HepG2 (cell line): Measurements from ENCODE around the gene AHSG. TPM values are rescaled to one million over a fixed set of nuclear protein-coding genes. Genes with fewer than 3 reads are reported as not detected.

Experiments
- ATAC-seq: fragments of 200-7000 bp; cut with Tn5 transposase; 3 replicates; pipeline ENCODE4 v1.9.1; 2020; ENCODE audit warnings: mild to moderate bottlenecking, moderate library complexity
- BruUV-seq: library from RNA; stranded (reverse); fragments of 400-500 nt; replicated peaks from 2 replicates; lab custom pipeline; 2021; lab: Mats Ljungman, UMichigan
- CTCF ChIA-PET: fragments of 300-600 bp; formaldehyde crosslinking; extraction: SDS; loops from one replicate; lab custom pipeline; 2021; ENCODE audit warnings: low total read pairs, inconsistent platforms, low intra/inter-chr PET ratio; lab: Yijun Ruan, JAX
- POLR2A ChIA-PET: fragments of 350-600 bp; sonication (Branson Sonifier 250); formaldehyde crosslinking; loops from one replicate; lab custom pipeline; 2020; ENCODE audit warnings: antibody characterized with exemption, inconsistent platforms; lab: Yijun Ruan, JAX
- DNase-seq: peaks from one replicate; pipeline ENCODE4 v3.0.0-alpha.2; 2015; ENCODE audit warnings: low spot score
- FAIRE-seq: peaks from 3 replicates; lab custom pipeline; 2011; peaks lifted over from hg19 to GRCh38; lab: Jason Lieb, UNC
- H2AFZ ChIP-seq: one replicate; pipeline ENCODE4 v1.6.1; 2011; ENCODE audit warnings: low read length, inconsistent platforms
- H3K27ac ChIP-seq: fragments of 300-600 bp; 3 replicates; pipeline ENCODE4 v1.8.0; 2011; ENCODE audit warnings: mixed run types, mild to moderate bottlenecking, mixed read lengths, low read length, inconsistent platforms; ENCODE audit not compliant: insufficient read depth; ENCODE audit errors: extremely low read length
- H3K27me3 ChIP-seq, 2 experiments: fragments of 200-600 bp in 1 of 2; 2 replicates in 1 of 2; 3 replicates in 1 of 2; pipeline versions ENCODE4 v1.6.0 to v1.8.0; 2011; ENCODE audit warnings: low read length in 2 of 2, mild to moderate bottlenecking in 2 of 2, moderate library complexity in 2 of 2, inconsistent platforms in 1 of 2; ENCODE audit not compliant: insufficient read depth in 2 of 2, control insufficient read depth in 1 of 2
- H3K36me3 ChIP-seq, 2 experiments: fragments of 200-600 bp in 1 of 2; replicated peaks in 1 of 2; 2 replicates in 1 of 2; 3 replicates in 1 of 2; pipeline versions ENCODE4 v1.5.1 to v1.8.0; 2011; ENCODE audit warnings: low read length in 2 of 2, inconsistent platforms in 1 of 2; ENCODE audit not compliant: insufficient read depth in 2 of 2, control insufficient read depth in 1 of 2
- H3K4me1 ChIP-seq: 2 replicates; pipeline ENCODE4 v1.5.1; 2012; ENCODE audit warnings: low read length, inconsistent platforms; ENCODE audit not compliant: insufficient read depth
- H3K4me2 ChIP-seq: 2 replicates; pipeline ENCODE4 v1.6.0; 2011; ENCODE audit warnings: low read depth, low read length, inconsistent platforms
- H3K4me3 ChIP-seq, 3 experiments: fragments of 200-600 bp in 1 of 3; sonication (generic), shearing (Covaris generic) in 1 of 3; replicated peaks in 1 of 3; 2 replicates each; pipeline ENCODE4 v1.5.1; 2011 to 2016; ENCODE audit warnings: low read length in 3 of 3, inconsistent platforms in 2 of 3, low read depth in 2 of 3, mild to moderate bottlenecking in 2 of 3, control low read depth in 1 of 3, mixed read lengths in 1 of 3; ENCODE audit not compliant: insufficient read depth in 1 of 3
- H3K79me2 ChIP-seq: one replicate; pipeline ENCODE4 v1.6.1; 2011; ENCODE audit warnings: low read length, inconsistent platforms; ENCODE audit not compliant: insufficient read depth
- H3K9ac ChIP-seq: 2 replicates; pipeline ENCODE4 v1.6.0; 2011; ENCODE audit warnings: mild to moderate bottlenecking, low read depth, low read length, inconsistent platforms; ENCODE audit not compliant: insufficient read depth
- H3K9me3 ChIP-seq: 2 replicates; pipeline ENCODE4 v1.5.1; 2012; ENCODE audit warnings: mild to moderate bottlenecking, low read length
- H4K20me1 ChIP-seq: 2 replicates; pipeline ENCODE4 v1.6.0; 2011; ENCODE audit warnings: inconsistent platforms, mild to moderate bottlenecking, low read length, moderate library complexity; ENCODE audit not compliant: insufficient read depth
- ETV5 ChIP-seq: IDR thresholded peaks from 2 replicates; pipeline ENCODE4 v1.6.1; 2018; ENCODE audit warnings: missing biosample characterization, missing genetic modification reagents, inconsistent platforms, borderline replicate concordance
- HOXA3 ChIP-seq: sonication (generic); formaldehyde crosslinking; IDR thresholded peaks from 2 replicates; pipeline ENCODE4 v1.5.0; 2020; ENCODE audit warnings: missing genetic modification reagents
- KDM4B ChIP-seq: sonication (generic); formaldehyde crosslinking; IDR thresholded peaks from 2 replicates; pipeline ENCODE4 v1.4.0; 2020; ENCODE audit warnings: missing genetic modification reagents
- KLF16 ChIP-seq, 2 experiments: sonication (generic) in 1 of 2; formaldehyde crosslinking in 1 of 2; IDR thresholded peaks; 2 replicates each; pipeline versions ENCODE4 v1.6.1 to v1.8.0; 2016 to 2023; ENCODE audit warnings: missing genetic modification reagents in 2 of 2, missing compliant biosample characterization in 1 of 2
- MED1 ChIP-seq: sonication (generic); formaldehyde crosslinking; IDR thresholded peaks from 2 replicates; pipeline ENCODE4 v1.4.0; 2020; ENCODE audit warnings: missing genetic modification reagents
- PRPF4 ChIP-seq: fragments of 200-400 bp; formaldehyde crosslinking; IDR thresholded peaks from 2 replicates; pipeline ENCODE4 v1.6.1; 2016; ENCODE audit warnings: low read length, low read depth; ENCODE audit not compliant: poor library complexity, severe bottlenecking
- SPEN ChIP-seq: sonication (generic); formaldehyde crosslinking; IDR thresholded peaks from 2 replicates; pipeline ENCODE4 v1.5.1; 2020; ENCODE audit warnings: low read depth, mild to moderate bottlenecking, missing genetic modification reagents
- TMF1 ChIP-seq: sonication (generic); formaldehyde crosslinking; IDR thresholded peaks from 2 replicates; pipeline ENCODE4 v1.8.1; 2022; ENCODE audit warnings: low read depth, missing genetic modification reagents
- TOPORS ChIP-seq: sonication (generic); formaldehyde crosslinking; IDR thresholded peaks from 2 replicates; pipeline ENCODE4 v1.8.0; 2023; ENCODE audit warnings: mild to moderate bottlenecking, missing genetic modification reagents
- ZBTB42 ChIP-seq: sonication (generic); formaldehyde crosslinking; IDR thresholded peaks from 2 replicates; pipeline ENCODE4 v1.5.0; 2020; ENCODE audit warnings: mild to moderate bottlenecking, missing genetic modification reagents
- ZMYM3 ChIP-seq: sonication (generic); formaldehyde crosslinking; IDR thresholded peaks from 2 replicates; pipeline ENCODE4 v1.5.1; 2020; ENCODE audit warnings: mild to moderate bottlenecking, missing genetic modification reagents
- ZNF44 ChIP-seq: sonication (generic); formaldehyde crosslinking; IDR thresholded peaks from 2 replicates; pipeline ENCODE4 v1.5.1; 2020; ENCODE audit warnings: mild to moderate bottlenecking, missing genetic modification reagents
- ZNF850 ChIP-seq: sonication (generic); formaldehyde crosslinking; conservative IDR thresholded peaks from 2 replicates; pipeline ENCODE4 v1.9.0; 2021; ENCODE audit warnings: mild to moderate bottlenecking, missing genetic modification reagents
- ZNF883 ChIP-seq: sonication (generic); formaldehyde crosslinking; IDR thresholded peaks from 2 replicates; pipeline ENCODE4 v1.5.1; 2020; ENCODE audit warnings: mild to moderate bottlenecking, missing genetic modification reagents; ENCODE audit errors: not compliant biosample characterization
- ZSCAN21 ChIP-seq: sonication (generic); formaldehyde crosslinking; IDR thresholded peaks from 2 replicates; pipeline ENCODE4 v1.8.0; 2022; ENCODE audit warnings: mild to moderate bottlenecking, missing genetic modification reagents, moderate library complexity, borderline replicate concordance
- in situ Hi-C: cut with HindIII; loops from 2 replicates; pipeline ENCODE4 v1.10.0; 2017; ENCODE audit warnings: low pct_unique_long_range_greater_than_20kb; ENCODE audit not compliant: extremely low pct_ligation_motif_present
- intact Hi-C: fragments of 100-400 bp; cut with micrococcal nuclease; formaldehyde crosslinking; loops from one replicate; pipeline ENCODE4 v1.10.0; 2022; ENCODE audit not compliant: unreplicated experiment
- polyA plus RNA-seq, 8 experiments: library from polyadenylated mRNA; depleted of rRNA in 3 of 8; stranded (reverse) in 7 of 8; unstranded in 1 of 8; fragments of >200 nt; fragmentation: Illumina TruSeq in 4 of 8; extraction: Trizol in 4 of 8; gene quantifications; 2 replicates each; pipeline versions ENCODE4 v1.2.1 to v1.2.3, GENCODE V29; 2011 to 2016; ENCODE audit warnings: low read depth in 4 of 8, missing spikeins in 1 of 8, mixed read lengths in 1 of 8; ENCODE audit not compliant: insufficient read depth in 1 of 8
- total RNA-seq, 5 experiments: library from RNA; depleted of rRNA; stranded (reverse); fragments of >200 nt; fragmentation: Illumina TruSeq; extraction: Trizol; gene quantifications; 2 replicates each; pipeline ENCODE4 v1.2.3, GENCODE V29; 2016; ENCODE audit warnings: low read depth in 1 of 5
- TF ChIP-seq, protein P1 (sequence below): sonication (generic); formaldehyde crosslinking; IDR thresholded peaks from 2 replicates; pipeline ENCODE4 v1.5.1; 2020; ENCODE audit warnings: missing genetic modification reagents, mild to moderate bottlenecking, borderline replicate concordance
- TF ChIP-seq, protein P2 (sequence below): fragments of 450-650 bp; IDR thresholded peaks from 2 replicates; pipeline ENCODE4 v1.6.1; 2017; ENCODE audit warnings: mild to moderate bottlenecking
- TF ChIP-seq, protein P3 (sequence below): sonication (generic); formaldehyde crosslinking; IDR thresholded peaks from 2 replicates; pipeline ENCODE4 v1.4.0; 2020; ENCODE audit warnings: missing genetic modification reagents

AHSG gene
- total and polyA plus RNA-seq, 2 of the 13 experiments (the other 11 are each of a cell fraction or from before 2014, with no cell fraction given), result 2,043 to 19,152 TPM

DNA sequence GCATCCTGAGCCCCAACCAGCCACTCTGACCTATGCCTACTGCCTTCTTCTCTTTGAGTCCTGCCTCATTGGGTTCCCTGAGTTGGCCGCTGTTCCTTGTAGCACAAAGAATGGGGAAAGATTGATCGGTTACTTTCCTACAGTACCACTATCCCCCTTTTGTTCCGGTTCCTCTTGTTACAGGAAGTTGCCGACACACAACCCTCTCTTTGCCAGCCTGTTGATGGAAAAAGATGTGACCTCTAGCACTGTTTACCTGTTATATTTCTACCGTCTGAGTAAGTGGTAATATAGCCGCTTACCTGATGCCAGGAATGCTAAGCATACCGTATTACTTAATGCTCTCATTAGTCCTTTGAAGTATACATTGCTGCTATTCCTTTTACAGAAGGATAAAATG is 9.7 kb upstream of the AHSG start (continued):
- TF ChIP-seq ETV5 (CRISPR knock-in tag) (peak; percentile 20; the same call in 1 of the 2 replicates), TMF1 (CRISPR knock-in tag) (no peak), MED1 (peak; percentile 77), ZNF44 (no peak), ZBTB42 (CRISPR knock-in tag) (no peak), HOXA3 (peak; percentile 16; the same call in 1 of the 2 replicates), KDM4B (no peak)
- TF ChIP-seq, protein P1, sequence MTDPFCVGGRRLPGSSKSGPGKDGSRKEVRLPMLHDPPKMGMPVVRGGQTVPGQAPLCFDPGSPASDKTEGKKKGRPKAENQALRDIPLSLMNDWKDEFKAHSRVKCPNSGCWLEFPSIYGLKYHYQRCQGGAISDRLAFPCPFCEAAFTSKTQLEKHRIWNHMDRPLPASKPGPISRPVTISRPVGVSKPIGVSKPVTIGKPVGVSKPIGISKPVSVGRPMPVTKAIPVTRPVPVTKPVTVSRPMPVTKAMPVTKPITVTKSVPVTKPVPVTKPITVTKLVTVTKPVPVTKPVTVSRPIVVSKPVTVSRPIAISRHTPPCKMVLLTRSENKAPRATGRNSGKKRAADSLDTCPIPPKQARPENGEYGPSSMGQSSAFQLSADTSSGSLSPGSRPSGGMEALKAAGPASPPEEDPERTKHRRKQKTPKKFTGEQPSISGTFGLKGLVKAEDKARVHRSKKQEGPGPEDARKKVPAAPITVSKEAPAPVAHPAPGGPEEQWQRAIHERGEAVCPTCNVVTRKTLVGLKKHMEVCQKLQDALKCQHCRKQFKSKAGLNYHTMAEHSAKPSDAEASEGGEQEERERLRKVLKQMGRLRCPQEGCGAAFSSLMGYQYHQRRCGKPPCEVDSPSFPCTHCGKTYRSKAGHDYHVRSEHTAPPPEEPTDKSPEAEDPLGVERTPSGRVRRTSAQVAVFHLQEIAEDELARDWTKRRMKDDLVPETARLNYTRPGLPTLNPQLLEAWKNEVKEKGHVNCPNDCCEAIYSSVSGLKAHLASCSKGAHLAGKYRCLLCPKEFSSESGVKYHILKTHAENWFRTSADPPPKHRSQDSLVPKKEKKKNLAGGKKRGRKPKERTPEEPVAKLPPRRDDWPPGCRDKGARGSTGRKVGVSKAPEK (CRISPR knock-in tag), result no peak

DNA sequence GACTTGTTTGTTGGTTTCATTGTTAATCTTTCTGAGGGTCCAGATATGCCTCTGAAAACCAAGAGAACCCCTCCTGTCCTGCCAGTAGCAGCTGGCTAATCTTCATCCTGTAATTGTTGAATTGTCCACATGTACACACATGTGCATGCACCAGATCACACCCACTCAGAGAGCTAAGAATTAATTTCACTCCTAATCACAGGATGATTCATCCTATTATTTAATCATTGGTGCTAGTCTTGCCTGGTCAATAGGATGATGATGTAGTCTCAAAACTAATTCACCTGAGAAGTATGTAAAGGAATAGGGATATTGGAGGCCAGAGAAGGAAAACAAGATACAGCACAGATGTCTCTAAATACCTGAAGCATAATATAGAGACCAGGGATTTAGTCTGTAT is 7.8 kb upstream of the AHSG start:
- peak overlapping the region; percentile 34; the same call in 1 of the 2 replicates for H3K9ac ChIP-seq
- ChIA-PET POLR2A (interaction anchor here (1.0 to 27.1 kb wide), 4 partner anchors 6 to 179 kb away, joined by 3 to 854 read pairs (median 429); partner anchors contain the start of genes AHSG, DNAJB11 and EIF4A2), CTCF (no interaction called here)
- H3K27ac ChIP-seq, result peak overlapping the region; percentile 83
- no peaks in the 10 kb centered on the region for H3K9me3 ChIP-seq
- ATAC-seq, result no peak
- H3K79me2 ChIP-seq, result peaks cover 6% of the 10 kb centered on the region
- FAIRE-seq, result no peak
- no peak for DNase-seq
- no peak overlapping the region for H2AFZ ChIP-seq
- BruUV-seq, result no TSS peak
- intact Hi-C loops (no loop called here), in situ Hi-C loops (no loop called here)
- no peaks in the 10 kb centered on the region for H3K36me3 ChIP-seq
- no peaks in the 10 kb centered on the region for H4K20me1 ChIP-seq
- peaks cover 98% of the 10 kb centered on the region for H3K4me1 ChIP-seq
- peak overlapping the region in 1 of 3 experiments; percentile 43; a peak in 1 of 6 replicates for H3K4me3 ChIP-seq
- H3K27me3 ChIP-seq, result no peaks in the 10 kb centered on the region
- peak overlapping the region; percentile 69; the same call in 1 of the 2 replicates for H3K4me2 ChIP-seq
- TF ChIP-seq PRPF4, result no peak
- TF ChIP-seq ZMYM3 (CRISPR knock-in tag), result no peak
- TF ChIP-seq, protein P2, sequence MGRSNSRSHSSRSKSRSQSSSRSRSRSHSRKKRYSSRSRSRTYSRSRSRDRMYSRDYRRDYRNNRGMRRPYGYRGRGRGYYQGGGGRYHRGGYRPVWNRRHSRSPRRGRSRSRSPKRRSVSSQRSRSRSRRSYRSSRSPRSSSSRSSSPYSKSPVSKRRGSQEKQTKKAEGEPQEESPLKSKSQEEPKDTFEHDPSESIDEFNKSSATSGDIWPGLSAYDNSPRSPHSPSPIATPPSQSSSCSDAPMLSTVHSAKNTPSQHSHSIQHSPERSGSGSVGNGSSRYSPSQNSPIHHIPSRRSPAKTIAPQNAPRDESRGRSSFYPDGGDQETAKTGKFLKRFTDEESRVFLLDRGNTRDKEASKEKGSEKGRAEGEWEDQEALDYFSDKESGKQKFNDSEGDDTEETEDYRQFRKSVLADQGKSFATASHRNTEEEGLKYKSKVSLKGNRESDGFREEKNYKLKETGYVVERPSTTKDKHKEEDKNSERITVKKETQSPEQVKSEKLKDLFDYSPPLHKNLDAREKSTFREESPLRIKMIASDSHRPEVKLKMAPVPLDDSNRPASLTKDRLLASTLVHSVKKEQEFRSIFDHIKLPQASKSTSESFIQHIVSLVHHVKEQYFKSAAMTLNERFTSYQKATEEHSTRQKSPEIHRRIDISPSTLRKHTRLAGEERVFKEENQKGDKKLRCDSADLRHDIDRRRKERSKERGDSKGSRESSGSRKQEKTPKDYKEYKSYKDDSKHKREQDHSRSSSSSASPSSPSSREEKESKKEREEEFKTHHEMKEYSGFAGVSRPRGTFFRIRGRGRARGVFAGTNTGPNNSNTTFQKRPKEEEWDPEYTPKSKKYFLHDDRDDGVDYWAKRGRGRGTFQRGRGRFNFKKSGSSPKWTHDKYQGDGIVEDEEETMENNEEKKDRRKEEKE, result no peak
- TF ChIP-seq, protein P3, sequence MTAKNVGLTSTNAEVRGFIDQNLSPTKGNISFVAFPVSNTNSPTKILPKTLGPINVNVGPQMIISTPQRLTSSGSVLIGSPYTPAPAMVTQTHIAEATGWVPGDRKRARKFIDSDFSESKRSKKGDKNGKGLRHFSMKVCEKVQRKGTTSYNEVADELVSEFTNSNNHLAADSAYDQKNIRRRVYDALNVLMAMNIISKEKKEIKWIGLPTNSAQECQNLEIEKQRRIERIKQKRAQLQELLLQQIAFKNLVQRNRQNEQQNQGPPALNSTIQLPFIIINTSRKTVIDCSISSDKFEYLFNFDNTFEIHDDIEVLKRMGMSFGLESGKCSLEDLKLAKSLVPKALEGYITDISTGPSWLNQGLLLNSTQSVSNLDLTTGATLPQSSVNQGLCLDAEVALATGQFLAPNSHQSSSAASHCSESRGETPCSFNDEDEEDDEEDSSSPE, result no peak
- no peak for TF ChIP-seq TOPORS (CRISPR knock-in tag)
- TF ChIP-seq ZNF850 (CRISPR knock-in tag), result no peak
- no peak for TF ChIP-seq ZSCAN21
- no peak for TF ChIP-seq SPEN (CRISPR knock-in tag)
- TF ChIP-seq KLF16 (CRISPR knock-in tag; IDR thresholded peaks at IDR 0.05), result no peak
- TF ChIP-seq ZNF44, result no peak
- TF ChIP-seq ZNF883 (CRISPR knock-in tag), result no peak
